Breast epithelium (tissue), 4 donors: ENCODE results near the gene DBR1. TPM values are rescaled to one million over a fixed set of nuclear protein-coding genes. Genes with fewer than 3 reads are reported as not detected.

ENCODE experiments used
- DNase-seq, 2 donors: peaks; one replicate each; pipeline ENCODE4 v3.0.0-alpha.2; 2019; ENCODE audit warnings: low spot score in 2 of 2
- H3K27ac ChIP-seq, 2 donors: fragments of 200-600 bp; sonication (generic) in 1 of 2; one replicate each; pipeline ENCODE4 v1.5.1; 2016 to 2019; ENCODE audit warnings: mild to moderate bottlenecking in 1 of 2
- H3K27me3 ChIP-seq, 2 donors: fragments of 200-600 bp; sonication (generic) in 1 of 2; one replicate each; pipeline versions ENCODE4 v1.5.1 to v1.6.0; 2017 to 2019; ENCODE audit warnings: control low read depth in 1 of 2, mild to moderate bottlenecking in 1 of 2
- H3K36me3 ChIP-seq: fragments of 200-600 bp; one replicate; pipeline ENCODE4 v1.5.1; 2019
- H3K4me1 ChIP-seq, 2 donors: fragments of 200-600 bp; sonication (generic); one replicate each; pipeline ENCODE4 v1.5.1; 2016 to 2019; ENCODE audit warnings: control low read depth in 1 of 2
- H3K4me3 ChIP-seq, 3 donors: fragments of 200-600 bp; sonication (generic); 1 replicate in 2 of 3; 2 replicates in 1 of 3; pipeline ENCODE4 v1.5.1; 2016 to 2019; ENCODE audit warnings: mild to moderate bottlenecking in 3 of 3, moderate library complexity in 2 of 3
- H3K9me3 ChIP-seq, 2 donors: fragments of 200-600 bp; sonication (generic) in 1 of 2; one replicate each; pipeline ENCODE4 v1.5.1; 2016 to 2019; ENCODE audit warnings: control low read depth in 1 of 2
- POLR2A ChIP-seq: fragments of 450-650 bp; IDR thresholded peaks from one replicate; pipeline ENCODE4 v1.6.1; 2016; ENCODE audit warnings: antibody characterized with exemption, mild to moderate bottlenecking, moderate library complexity
- POLR2AphosphoS5 ChIP-seq, 3 donors: sonication (generic); formaldehyde crosslinking; IDR thresholded peaks; one replicate each; pipeline ENCODE4 v1.6.1; 2017; ENCODE audit warnings: antibody characterized with exemption in 3 of 3
- intact Hi-C: fragments of 100-400 bp; cut with DNase I; formaldehyde crosslinking; loops from one replicate; pipeline ENCODE4 v1.15.1; 2023; ENCODE audit warnings: low total_unique reads
- total RNA-seq, 3 donors: library from RNA; depleted of rRNA; stranded (reverse); fragments of >200 nt; gene quantifications; one replicate each; pipeline ENCODE4 v1.1.0, GENCODE V29; 2016
- TF ChIP-seq, protein P1 (sequence below), 3 donors: fragments of 450-650 bp; IDR thresholded peaks; one replicate each; pipeline ENCODE4 v1.5.1; 2016 to 2017; ENCODE audit warnings: antibody characterized with exemption in 3 of 3, mild to moderate bottlenecking in 3 of 3, moderate library complexity in 3 of 3

Gene DBR1
- total RNA-seq, 3 donors from 2014 or later = 9.9 to 20.5 (median 13.1) TPM

DNA sequence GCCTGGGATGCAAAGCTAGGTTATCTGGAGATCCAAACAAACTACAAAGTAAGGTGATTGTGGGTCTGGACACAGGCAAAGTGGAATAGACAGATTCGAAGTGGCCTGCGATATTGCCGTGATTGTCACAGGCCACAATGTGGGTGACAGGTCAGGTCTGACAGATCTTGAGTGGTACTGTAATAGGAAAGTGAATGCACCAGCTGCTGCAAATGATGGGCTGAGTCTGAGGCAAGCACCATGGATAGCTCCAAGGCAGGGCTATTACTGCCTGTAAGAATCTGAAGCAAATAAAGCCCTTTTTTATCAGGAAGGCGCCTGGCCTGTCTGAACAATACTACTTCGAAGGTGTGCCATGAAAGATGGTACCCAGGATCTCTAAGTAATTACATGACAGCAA lies 22.3 kb upstream of the DBR1 start:
- H3K4me1 ChIP-seq = no peaks in the 10 kb centered on the region
- intact Hi-C loops = no loop called here
- H3K9me3 ChIP-seq = no peaks in the 10 kb centered on the region
- H3K27me3 ChIP-seq = no peaks in the 10 kb centered on the region
- no peaks in the 10 kb centered on the region for H3K36me3 ChIP-seq
- no peak overlapping the region for H3K27ac ChIP-seq
- DNase-seq = no peak
- H3K4me3 ChIP-seq = no peak overlapping the region
- no peak for TF ChIP-seq POLR2AphosphoS5 (IDR thresholded peaks at IDR 0.05)
- TF ChIP-seq POLR2A = no peak
- TF ChIP-seq, protein P1, sequence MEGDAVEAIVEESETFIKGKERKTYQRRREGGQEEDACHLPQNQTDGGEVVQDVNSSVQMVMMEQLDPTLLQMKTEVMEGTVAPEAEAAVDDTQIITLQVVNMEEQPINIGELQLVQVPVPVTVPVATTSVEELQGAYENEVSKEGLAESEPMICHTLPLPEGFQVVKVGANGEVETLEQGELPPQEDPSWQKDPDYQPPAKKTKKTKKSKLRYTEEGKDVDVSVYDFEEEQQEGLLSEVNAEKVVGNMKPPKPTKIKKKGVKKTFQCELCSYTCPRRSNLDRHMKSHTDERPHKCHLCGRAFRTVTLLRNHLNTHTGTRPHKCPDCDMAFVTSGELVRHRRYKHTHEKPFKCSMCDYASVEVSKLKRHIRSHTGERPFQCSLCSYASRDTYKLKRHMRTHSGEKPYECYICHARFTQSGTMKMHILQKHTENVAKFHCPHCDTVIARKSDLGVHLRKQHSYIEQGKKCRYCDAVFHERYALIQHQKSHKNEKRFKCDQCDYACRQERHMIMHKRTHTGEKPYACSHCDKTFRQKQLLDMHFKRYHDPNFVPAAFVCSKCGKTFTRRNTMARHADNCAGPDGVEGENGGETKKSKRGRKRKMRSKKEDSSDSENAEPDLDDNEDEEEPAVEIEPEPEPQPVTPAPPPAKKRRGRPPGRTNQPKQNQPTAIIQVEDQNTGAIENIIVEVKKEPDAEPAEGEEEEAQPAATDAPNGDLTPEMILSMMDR (IDR thresholded peaks at IDR 0.05) = no peak

DNA sequence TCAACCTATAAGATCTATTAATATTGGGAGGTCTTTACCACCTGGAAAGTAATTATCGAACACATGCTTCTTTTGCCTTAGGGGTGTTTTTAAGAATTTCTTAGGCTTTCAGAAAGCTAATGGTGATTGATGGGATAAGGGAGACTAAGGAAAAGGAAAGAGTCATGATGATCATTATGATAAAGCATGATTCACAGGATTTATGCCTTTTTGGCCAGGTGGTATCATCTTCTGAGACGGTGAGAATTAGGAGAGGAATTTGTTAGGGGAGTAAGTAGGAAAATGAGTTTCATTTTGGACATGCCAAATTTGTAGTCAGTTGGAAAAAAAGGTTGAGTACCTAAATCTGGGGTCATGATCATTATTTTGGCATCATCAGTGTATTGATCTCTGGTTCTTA lies 21.3 kb upstream of the DBR1 start:
- Histone ChIP-seq H3K36me3 (no peaks in the 10 kb centered on the region), H3K4me3 (no peak overlapping the region), H3K4me1 (no peaks in the 10 kb centered on the region), H3K27me3 (no peaks in the 10 kb centered on the region), H3K27ac (no peak overlapping the region), H3K9me3 (no peaks in the 10 kb centered on the region)
- DNase-seq = no peak
- TF ChIP-seq POLR2A (no peak), POLR2AphosphoS5 (IDR thresholded peaks at IDR 0.05) (no peak)
- TF ChIP-seq, protein P1 (IDR thresholded peaks at IDR 0.05) = no peak
- intact Hi-C loops = no loop called here

DNA sequence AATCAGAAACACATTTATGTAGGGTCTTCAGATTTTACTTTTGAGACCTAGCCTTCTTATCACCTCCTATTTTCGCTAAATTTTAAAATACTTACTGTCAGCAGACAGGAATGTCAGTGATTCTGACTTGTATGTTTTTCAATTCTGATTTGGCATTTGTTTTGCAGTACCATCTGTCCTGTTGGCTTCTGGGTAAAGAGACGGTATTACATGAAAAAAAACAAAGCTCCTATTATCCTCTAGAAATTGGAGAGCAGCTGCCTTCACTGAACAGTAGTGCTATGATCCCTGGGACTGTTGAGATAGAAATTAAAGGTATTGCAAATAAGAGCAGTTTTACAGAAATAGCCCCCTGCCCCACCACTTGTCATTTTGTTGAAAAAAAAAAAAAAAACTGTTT lies 20.8 kb upstream of the DBR1 start:
- H3K36me3 ChIP-seq = no peaks in the 10 kb centered on the region
- no peak overlapping the region for H3K4me3 ChIP-seq
- no peak for DNase-seq
- intact Hi-C loops = no loop called here
- H3K9me3 ChIP-seq = no peaks in the 10 kb centered on the region
- H3K27ac ChIP-seq = no peak overlapping the region
- no peaks in the 10 kb centered on the region for H3K27me3 ChIP-seq
- TF ChIP-seq, protein P1 (IDR thresholded peaks at IDR 0.05) = no peak
- no peak for TF ChIP-seq POLR2AphosphoS5 (IDR thresholded peaks at IDR 0.05)
- TF ChIP-seq POLR2A = no peak
- no peaks in the 10 kb centered on the region for H3K4me1 ChIP-seq

DNA sequence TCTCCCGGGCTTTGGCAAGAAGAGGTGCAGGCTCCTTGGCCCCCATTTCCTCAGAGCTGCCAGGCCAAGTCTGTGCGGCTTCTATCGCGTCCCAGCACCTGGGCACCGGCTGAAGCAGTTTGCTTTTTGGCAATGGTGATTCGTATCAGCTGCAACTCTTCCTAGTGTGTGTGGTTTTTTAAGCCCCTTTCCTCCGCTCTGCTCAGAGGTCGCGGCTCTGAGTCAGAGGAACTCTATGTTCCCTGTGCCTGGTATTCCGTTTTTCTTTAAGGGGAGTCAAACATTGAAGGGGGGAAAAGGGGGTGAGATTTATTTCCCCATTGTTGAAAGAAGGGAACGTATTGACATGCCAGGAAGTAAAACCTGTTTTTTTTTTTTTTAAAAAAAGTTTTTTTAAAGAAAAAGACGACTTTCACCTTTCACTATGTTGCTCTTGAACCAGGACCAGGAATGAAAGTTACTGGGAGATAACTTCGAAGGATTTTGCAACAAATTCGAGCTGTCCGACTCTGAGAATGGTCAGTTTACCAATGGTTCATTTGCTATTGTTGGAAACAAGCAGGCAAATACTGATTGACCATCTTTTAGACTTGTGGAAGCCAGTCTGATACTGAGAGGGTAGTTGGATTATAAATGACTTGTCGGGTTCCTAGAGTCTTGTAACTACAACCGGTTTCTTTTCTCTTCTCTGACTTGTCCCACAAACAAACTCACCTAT lies 13.5 kb upstream of the DBR1 start:
- no peaks in the 10 kb centered on the region for H3K36me3 ChIP-seq
- peak overlapping the region; percentile 95 to 97 for H3K27ac ChIP-seq
- intact Hi-C loops = loop anchor here (2.0 kb wide), 1 partner anchor 65 kb away; no protein-coding TSS in a partner anchor
- H3K4me1 ChIP-seq = no peaks in the 10 kb centered on the region
- no peak for DNase-seq
- H3K4me3 ChIP-seq = peak overlapping the region; percentile 79 to 99 (median 99)
- no peaks in the 10 kb centered on the region for H3K9me3 ChIP-seq
- no peaks in the 10 kb centered on the region for H3K27me3 ChIP-seq
- TF ChIP-seq POLR2A (no peak), POLR2AphosphoS5 (IDR thresholded peaks at IDR 0.05) (no peak)
- TF ChIP-seq, protein P1 (IDR thresholded peaks at IDR 0.05) = no peak

DNA sequence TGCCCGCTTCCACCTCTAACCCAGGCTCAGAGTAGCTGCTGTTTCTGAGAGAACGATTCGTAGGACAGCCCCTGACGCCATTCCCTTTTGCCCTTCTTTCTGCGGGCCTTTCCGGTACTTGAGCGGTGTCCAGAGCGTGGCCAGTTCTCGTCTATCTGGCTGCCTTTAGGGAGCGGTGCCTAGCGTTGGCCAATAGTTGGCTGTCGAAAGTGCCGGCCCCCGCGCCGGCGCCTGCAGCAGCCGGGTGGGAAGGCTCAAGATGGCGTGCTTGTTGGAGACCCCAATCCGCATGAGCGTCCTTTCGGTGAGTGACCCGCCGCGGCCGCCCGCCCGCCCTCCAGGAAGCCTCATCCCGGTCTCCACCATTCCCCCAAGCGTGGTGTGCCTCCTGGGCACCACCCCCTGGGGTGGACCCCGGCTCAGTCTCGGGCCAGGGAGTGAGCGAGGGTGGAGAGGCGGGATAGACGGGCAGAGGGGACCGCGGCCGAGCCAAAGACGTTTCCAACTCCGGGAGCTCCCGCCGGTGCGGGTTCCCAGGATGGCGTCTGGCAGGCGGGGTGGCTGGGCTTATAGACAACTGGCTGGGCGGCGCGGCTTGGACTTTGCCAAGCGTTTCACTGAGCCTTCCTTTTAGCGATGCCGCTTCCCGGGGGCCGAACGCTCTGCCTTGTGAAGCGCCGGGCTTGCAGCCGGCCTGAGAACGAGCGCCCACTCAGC lies 12.7 kb upstream of the DBR1 start, which contains the start of gene ARMC8:
Gene ARMC8 (plus strand): TSS at position 6 of the 717 bp plus-strand sequence. CDS start 254 bp downstream, at position 260.
- peak within 1 kb of the TSS; percentile 95 to 97 for H3K27ac ChIP-seq
- no peaks in the 10 kb centered on the region for H3K27me3 ChIP-seq
- intact Hi-C loops = loop anchor here (2.0 kb wide), 1 partner anchor 65 kb away; no protein-coding TSS in a partner anchor
- H3K36me3 ChIP-seq = no peaks in the 10 kb centered on the region
- peak within 1 kb of the TSS; percentile 79 to 99 (median 99) for H3K4me3 ChIP-seq
- TF ChIP-seq POLR2AphosphoS5 (IDR thresholded peaks at IDR 0.05) (peak; percentile 61 to 72 (median 62)), POLR2A (no peak)
- no peaks in the 10 kb centered on the region for H3K4me1 ChIP-seq
- H3K9me3 ChIP-seq = no peaks in the 10 kb centered on the region
- peak; percentile 25 to 57 for DNase-seq
